Activated T-cell treated with anti-CD3 and anti-CD28 coated beads, Interleukin-2, amount 50 U/mL, for 1 hour (primary cell): ENCODE results near the gene NCS1.

Experiments used
- DNase-seq: peaks from one replicate; pipeline ENCODE4 v3.0.0-alpha.2; 2020

Gene NCS1

DNA sequence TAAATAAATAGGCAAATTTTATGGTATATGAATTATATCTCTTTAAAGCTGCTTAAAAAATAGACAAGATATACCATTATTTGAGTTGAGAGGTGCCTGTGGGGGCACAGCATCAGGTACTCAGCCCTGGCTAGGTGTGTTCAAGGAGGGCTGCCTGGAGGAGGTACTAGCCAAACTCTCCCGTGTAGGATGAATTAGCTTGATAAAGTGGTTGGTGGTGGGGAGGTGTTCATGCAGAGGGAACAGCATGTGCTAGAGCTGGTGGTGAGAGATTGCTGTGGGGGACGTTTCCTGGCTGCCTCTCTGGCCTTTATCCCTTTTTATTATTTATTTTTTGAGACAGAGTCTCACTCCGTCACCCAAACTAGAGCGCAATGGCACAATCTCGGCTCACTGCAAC, 23.2 kb upstream of the NCS1 start:
- no peak for DNase-seq

DNA sequence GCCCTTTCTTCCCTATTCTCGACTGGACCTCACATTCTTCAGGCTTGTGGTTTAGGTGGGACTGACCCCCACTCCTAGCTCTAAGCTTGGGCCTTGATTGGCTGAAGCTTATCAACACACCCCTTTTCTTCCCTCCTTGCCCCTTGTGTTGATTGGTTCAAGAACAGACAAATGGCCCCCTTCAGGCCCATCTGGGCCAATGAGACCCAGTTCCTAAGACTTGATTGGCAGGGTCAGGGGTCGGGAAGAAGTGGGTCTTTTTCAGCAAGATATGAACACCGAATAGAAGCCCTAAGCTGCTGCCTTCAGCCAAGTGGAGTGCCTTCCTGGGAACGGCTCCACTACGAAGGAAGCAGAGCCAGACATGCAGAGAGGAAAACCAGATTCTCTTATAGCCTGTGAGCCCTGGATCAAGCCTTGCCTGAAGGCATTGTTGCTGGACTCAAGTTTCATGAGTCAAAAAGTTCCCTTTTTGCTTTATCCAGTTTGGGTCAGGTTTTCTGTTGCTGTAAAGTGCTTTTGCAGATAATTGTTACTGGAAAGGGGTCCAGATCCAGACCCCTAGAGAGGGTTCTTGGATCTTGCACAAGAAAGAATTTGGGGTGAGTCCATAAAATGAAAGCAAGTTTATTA, 22.4 kb upstream of the NCS1 start:
- DNase-seq, result no peak

DNA sequence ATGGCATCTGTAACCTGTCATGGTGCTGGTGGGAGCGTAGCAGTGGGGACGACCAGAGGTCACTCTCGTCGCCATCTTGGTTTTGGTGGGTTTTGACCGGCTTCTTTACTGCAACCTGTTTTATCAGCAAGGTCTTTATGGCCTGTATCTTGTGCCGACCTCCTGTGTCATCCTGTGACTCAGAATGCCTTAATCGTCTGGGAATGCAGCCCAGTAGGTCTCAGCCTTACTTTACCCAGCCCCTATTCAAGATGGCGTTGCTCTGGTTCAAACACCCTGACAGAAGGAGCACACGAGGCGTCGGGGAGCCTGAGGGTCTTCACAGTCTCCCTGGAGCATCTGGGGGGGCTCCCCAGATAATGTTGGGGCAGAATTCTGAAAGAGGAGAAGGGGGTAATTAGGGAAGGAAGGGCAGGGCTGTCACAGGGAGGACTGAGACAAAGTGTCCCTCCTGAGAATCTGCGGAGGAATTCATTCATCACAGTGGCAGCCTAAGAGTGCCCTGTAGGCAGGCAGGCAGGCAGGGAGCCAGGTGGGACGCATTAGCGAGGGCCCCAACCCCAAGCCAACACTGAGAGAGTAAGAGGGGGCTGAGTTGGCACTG, 21.3 kb upstream of the NCS1 start:
- no peak for DNase-seq

- DNase-seq, result no peak
Measured at GRCh38 chr9:130154816-130155215, 17.4 kb upstream of the NCS1 start.

DNA sequence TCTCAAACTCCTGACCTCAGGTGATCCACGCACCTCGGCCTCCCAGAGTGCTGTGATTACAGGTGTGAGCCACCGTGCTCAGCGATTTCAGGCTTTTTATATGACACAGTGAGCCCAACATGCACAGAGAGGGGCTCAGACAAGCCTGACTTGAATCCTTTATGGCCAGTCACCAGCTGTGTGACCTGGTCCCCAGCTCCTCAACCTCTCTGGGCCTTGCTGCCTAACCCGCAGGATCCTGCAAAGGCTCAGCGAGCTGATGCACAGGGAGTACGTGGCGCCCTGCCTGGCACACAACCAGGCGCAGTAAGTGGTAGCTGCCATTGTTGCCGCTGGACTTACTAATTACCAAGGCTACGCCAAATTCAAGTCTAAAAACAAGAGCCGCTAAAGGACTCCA, 16.6 kb upstream of the NCS1 start:
- no peak for DNase-seq

- no peak for DNase-seq
Measured at GRCh38 chr9:130156672-130157071, 15.5 kb upstream of the NCS1 start.

DNA sequence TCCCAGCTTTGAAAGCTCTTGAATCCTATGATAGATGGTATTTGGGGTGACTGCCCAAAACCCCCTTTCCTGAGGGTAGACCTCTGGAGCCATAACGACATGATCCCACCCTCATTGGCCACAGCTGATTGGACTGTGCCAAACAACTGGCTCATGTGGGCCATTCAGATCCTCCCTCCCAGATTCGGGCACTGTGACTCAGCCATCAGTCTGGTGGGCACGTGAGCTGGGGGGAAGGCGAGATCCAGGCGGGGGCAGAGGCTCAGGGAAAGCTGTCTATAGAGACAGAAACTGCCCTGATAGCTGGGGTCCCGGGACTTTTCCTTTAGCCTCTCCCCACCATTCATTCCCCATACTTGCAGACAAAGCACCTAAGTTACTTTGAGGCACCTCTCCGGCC, 15.1 kb upstream of the NCS1 start:
- DNase-seq, result no peak

DNA sequence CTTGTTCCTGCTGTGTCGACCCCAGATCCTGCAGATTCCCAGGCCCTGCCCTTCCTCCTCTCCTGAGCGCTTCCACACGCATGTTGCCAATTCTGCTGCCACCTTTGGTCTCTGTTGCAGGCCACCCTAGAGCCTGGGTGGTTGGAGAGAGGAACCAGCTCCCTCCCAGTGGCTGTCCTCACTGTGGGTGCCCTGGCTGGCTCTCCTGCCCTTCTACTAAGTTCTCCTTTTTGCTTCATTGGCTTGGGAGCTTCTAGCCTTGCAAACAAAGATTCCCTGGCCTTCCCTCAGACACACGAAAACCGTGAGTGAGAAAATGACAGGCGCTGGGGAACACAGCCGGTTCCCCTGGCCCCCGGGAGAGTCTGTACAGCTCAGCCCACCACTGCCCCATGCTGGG, 14.2 kb upstream of the NCS1 start:
- no peak for DNase-seq

DNA sequence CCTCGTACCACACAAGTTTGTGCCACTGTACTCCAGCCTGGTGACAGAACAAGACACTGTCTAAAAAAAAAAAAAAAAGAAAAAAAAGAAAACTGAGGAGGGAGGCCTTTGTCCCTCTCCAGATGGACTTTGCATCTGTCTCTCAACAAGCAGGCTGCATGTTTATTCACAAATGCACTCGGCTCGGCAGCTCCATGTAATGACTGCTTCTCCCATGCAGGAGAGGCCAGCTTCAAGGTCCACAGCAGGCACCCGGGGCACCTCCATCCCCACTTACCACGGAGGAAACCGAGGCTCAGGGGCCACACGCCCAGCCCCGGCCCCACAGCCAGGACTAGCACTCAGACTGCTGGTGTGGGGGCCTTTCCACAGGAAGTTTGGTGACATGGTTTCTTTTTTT, 13.1 kb upstream of the NCS1 start:
- DNase-seq, result no peak

- DNase-seq, result no peak
Measured at GRCh38 chr9:130159915-130160670, 12.1 kb upstream of the NCS1 start.

DNA sequence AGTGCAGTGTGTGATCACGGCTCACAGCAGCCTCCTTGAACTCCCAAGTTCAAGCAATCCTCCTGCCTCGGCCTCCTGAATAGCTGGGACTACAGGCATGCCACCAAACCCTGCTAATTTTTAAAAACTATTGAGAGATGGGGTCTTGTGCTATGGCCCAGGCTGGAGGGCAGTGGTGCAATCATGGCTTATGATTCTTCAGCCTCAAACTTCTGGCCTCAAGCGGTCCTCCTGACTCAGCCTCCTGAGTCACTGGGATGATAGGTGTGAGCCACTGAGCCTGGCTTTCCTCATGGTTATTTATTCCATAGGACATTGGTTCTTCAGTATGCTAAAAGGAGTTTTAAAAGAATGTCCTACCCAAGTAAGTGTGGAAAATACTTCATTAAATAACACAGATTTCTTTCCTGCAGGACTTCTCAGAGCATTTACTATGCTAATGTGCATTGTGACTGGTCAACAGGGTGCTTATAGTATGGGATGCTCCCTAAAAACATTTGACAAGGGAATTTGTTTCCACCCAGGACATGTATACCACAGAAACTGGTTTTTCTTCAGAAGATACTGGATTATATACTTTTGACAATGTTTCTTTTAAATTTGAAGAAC, 11.2 kb upstream of the NCS1 start:
- no peak for DNase-seq

- no peak for DNase-seq
Measured at GRCh38 chr9:130165579-130165978, 6.6 kb upstream of the NCS1 start.

DNA sequence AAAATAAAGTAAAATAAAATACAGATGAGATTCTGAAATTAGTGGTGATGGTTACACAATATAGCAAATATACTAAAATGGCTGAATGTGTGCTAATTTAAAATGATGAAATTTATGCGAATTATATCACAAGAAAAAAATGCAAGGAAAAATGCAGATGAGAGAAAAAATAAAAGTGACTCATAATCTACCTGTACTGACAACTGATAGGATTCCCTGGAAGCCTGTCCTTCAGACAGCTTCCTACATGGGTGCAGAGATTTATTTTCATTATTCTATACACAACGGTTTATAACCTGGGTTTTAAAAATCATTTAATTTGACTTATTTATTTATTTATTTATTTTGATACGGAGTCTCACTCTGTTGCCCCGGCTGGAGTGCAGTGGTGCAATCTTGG, 5.8 kb upstream of the NCS1 start:
- DNase-seq, result no peak

- DNase-seq, result no peak
Measured at GRCh38 chr9:130167927-130168326, 4.3 kb upstream of the NCS1 start.

DNA sequence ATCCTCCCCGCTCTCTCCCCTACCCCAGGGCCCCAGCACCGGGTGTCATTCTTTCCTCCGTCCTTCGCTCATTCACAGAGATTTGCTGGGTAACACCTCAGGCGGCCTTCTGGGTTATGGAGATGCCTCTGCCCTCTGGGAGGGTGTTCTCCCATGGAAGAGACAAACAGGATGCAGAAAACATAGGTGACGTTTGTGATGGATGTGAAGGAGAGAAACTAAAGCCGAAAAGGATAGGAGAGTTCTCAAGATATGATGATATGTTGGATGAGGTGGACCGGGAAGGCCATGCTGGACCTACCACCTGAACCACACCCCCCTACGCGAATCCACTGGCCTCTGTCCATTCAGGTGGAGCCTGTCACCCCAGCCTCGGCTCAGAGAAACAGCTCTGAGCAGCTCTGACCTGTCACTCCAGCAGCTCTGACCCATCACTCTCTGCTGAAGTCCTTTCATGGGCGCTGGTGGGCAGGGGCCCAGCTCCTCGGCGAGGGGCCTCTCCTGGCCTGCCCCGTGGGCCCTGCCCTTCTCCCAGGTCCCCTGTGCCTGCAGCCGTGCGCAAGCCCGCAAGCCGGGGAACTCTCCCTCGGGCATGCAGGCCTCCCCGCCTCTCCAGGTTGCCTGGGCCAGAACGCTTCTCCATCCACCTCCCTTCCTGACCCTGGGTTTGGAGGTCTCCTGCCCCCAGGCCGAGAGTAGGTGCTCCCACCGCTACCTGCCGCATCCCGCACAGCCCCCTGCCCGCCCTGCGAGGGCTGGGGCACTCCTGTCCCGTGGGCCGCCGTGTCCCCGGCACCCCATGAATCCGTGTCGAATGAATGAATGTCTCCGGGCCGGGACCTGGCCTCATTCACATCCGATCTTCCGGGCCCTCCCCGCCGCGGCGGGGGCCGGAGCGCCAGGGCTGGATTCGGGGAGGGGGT, 717 bp upstream of the NCS1 start:
- no peak for DNase-seq

- DNase-seq, result peak; percentile 63
Measured at GRCh38 chr9:130172858-130173665, 858 bp downstream of the NCS1 start.

DNA sequence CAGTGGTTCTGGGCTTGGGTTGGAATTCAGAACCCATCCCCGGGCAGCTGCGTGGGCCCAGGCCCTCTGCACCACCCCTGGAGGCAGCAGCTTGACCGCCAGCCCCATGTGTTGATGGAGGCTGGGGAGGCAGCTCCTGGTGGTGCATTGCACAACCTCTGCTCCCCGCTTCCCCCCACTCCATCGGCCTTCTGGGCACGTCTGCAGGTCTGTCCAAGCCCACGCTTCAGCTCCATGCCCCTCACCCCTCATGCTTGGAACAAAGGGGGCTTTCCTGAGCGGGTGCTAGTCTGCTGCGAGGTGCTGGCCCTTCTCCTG, 1.4 kb downstream of the NCS1 start:
- no peak for DNase-seq

DNA sequence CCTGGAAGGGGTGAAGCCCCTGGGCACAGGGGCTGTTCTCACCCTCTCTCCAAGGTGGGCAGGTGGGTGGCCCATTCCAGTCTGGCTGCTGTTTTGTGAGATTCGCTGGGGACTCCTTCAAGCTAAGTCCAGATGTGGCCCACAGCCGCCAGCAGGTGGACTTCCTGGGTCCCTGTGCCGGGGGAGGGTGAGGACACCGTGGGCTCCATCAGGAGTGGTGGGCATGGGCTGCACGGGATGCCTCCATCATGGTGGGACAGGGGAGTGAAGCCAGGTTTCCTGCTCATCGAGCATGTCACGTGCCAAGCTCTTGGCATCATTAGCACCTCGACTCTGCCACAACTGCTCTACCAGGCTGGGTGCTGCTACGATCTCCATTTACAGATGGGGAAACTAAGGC, 1.8 kb downstream of the NCS1 start:
- DNase-seq, result no peak

DNA sequence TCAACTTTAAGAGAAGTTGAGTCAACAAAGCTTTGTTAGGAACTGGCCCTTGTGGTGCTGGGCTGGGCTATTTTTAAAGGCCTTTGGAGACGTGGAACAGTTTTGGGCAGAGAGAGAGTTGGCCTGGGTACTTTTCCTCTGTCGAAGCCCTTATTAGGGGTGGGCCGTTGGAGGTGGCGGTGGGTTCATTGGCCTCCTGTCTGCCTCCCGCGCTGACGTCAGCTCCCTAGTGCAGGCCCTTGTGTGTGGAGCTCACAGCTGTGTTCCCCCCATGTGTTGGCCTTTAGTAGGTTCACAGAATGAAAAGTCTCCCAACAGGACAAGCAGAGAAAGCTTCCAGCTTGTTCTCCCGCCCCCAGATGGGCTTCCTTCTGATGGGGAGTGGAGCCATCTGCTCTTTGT, 2.7 kb downstream of the NCS1 start:
- DNase-seq, result no peak

DNA sequence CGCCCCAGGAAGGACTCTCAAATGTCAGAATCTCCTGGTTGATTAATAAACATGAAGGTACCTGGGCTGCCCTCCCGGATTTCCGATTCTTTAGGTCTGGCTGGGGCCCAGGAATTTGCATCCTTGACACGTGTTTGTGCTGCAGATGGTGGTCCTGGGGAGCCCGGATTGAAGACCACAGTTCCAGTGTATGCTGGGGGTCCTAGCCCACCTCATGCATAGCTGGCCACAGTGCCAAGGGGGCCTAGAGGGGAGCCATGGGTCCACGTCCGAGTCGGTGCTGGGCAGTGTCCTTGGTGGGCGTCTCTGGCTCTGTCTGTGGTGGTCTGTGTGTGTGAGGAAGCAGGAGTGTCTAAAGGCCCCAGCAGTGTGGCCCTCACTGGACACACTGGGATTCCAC, 3.2 kb downstream of the NCS1 start:
- no peak for DNase-seq

DNA sequence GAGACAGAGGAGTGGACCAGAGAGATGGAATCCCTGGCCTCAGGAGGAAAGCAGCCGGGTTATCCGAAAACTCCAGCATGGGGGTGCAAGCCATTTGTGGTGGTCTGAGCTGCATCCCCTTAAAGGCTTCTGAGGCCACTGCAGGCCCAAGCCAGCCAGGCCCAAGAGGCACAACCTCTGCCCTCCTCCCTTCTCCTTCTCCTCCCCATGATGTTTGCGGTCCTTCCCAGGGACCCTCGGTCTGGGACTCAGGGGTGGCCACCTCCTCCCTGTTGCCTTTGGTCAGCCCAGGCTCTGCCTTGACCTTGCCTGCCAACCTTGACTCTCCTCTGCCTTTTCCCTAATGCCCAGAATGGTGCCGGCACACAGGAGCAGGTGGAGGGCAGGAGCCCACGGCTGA, 4.6 kb downstream of the NCS1 start:
- no peak for DNase-seq
